Measurements from ENCODE around the gene AAMP. TPM values are rescaled to one million over a fixed set of nuclear protein-coding genes. Genes with fewer than 3 reads are reported as not detected.
"Not testable (repeated sequence)": the region's sequence is repeated elsewhere in the genome, so short reads cannot be mapped to it uniquely, and the experiment has no call there.

AAMP gene
- total and polyA plus RNA-seq, 5 donors: 44.3 to 56.6 (median 51.1) TPM

- H3K27ac ChIP-seq (ENCODE audit: low read length); H3K4me3 ChIP-seq (ENCODE audit: low read length); DNase-seq; intact Hi-C loops (cut with DNase I); H3K27me3 ChIP-seq (ENCODE audit: control insufficient read depth, insufficient read depth); H3K9me3 ChIP-seq (ENCODE audit: control insufficient read depth, low read length); ATAC-seq; H3K4me1 ChIP-seq (ENCODE audit: control insufficient read depth, insufficient read depth, low read length): not testable (repeated sequence)
- 85% methylated on average over 8 of the region's 8 CpGs for WGBS
These were observed 3.4 kb upstream of the AAMP start for GRCh38 chr2:218273214-218273907.

- H3K9me3 ChIP-seq (ENCODE audit: control insufficient read depth, low read length): no peaks in the 10 kb centered on the region
- intact Hi-C loops (cut with DNase I): no loop called here
- peak; percentile 89 to 93 (median 92) for DNase-seq
- 16% methylated on average over 18 of the region's 18 CpGs for WGBS
- no peak overlapping the region for H3K4me3 ChIP-seq (ENCODE audit: low read length)
- peak; percentile 60 to 70 for ATAC-seq
- no peak overlapping the region for H3K27ac ChIP-seq (ENCODE audit: low read length)
- H3K27me3 ChIP-seq (ENCODE audit: control insufficient read depth, insufficient read depth): no peaks in the 10 kb centered on the region
- H3K4me1 ChIP-seq (ENCODE audit: control insufficient read depth, insufficient read depth, low read length): peaks cover 6% of the 10 kb centered on the region
These were observed 2.7 kb upstream of the AAMP start for GRCh38 chr2:218272531-218273212.

GRCh38 chr2:218271865-218272530, 2.1 kb upstream of the AAMP start:
- H3K4me1 ChIP-seq (ENCODE audit: control insufficient read depth, insufficient read depth, low read length): peaks cover 6% of the 10 kb centered on the region

GRCh38 chr2:218271487-218271797, 1.5 kb upstream of the AAMP start:
- peak in 1 of 3 donors; percentile 51 for DNase-seq
- no peak for ATAC-seq
- Histone ChIP-seq H3K27ac (ENCODE audit: low read length) (no peak overlapping the region), H3K9me3 (ENCODE audit: control insufficient read depth, low read length) (no peaks in the 10 kb centered on the region), H3K4me1 (ENCODE audit: control insufficient read depth, insufficient read depth, low read length) (peaks cover 6% of the 10 kb centered on the region), H3K27me3 (ENCODE audit: control insufficient read depth, insufficient read depth) (no peaks in the 10 kb centered on the region), H3K4me3 (ENCODE audit: low read length) (peak overlapping the region; percentile 86)
- 54% methylated on average over 4 of the region's 4 CpGs for WGBS
- intact Hi-C loops (cut with DNase I): no loop called here

More at GRCh38 chr2:218271865-218272530, 2.1 kb upstream of the AAMP start:
- no peak overlapping the region for H3K4me3 ChIP-seq (ENCODE audit: low read length)
- intact Hi-C loops (cut with DNase I): no loop called here
- DNase-seq: peak in 1 of 3 donors; percentile 49
- no peaks in the 10 kb centered on the region for H3K9me3 ChIP-seq (ENCODE audit: control insufficient read depth, low read length)
- no peak for ATAC-seq
- 54% methylated on average over 5 of the region's 5 CpGs for WGBS
- H3K27me3 ChIP-seq (ENCODE audit: control insufficient read depth, insufficient read depth): no peaks in the 10 kb centered on the region
- no peak overlapping the region for H3K27ac ChIP-seq (ENCODE audit: low read length)

GRCh38 chr2:218270721-218271486, 967 bp upstream of the AAMP start:
- Histone ChIP-seq H3K9me3 (ENCODE audit: control insufficient read depth, low read length) (no peaks in the 10 kb centered on the region), H3K4me3 (ENCODE audit: low read length) (peak overlapping the region; percentile 86), H3K4me1 (ENCODE audit: control insufficient read depth, insufficient read depth, low read length) (peaks cover 6% of the 10 kb centered on the region), H3K27ac (ENCODE audit: low read length) (peak overlapping the region; percentile 61), H3K27me3 (ENCODE audit: control insufficient read depth, insufficient read depth) (no peaks in the 10 kb centered on the region)
- peak in 1 of 2 donors; percentile 0 for ATAC-seq
- intact Hi-C loops (cut with DNase I): no loop called here
- peak in 1 of 3 donors; percentile 71 for DNase-seq
- 6% methylated on average over 23 of the region's 23 CpGs for WGBS

GRCh38 chr2:218267259-218267658, 2.7 kb downstream of the AAMP start:
- no peak for ATAC-seq

GRCh38 chr2:218266316-218266979, 3.5 kb downstream of the AAMP start:
- WGBS: 93% methylated on average over 15 of the region's 15 CpGs
- Histone ChIP-seq H3K9me3 (ENCODE audit: control insufficient read depth, low read length) (no peaks in the 10 kb centered on the region), H3K27me3 (ENCODE audit: control insufficient read depth, insufficient read depth) (no peaks in the 10 kb centered on the region), H3K4me3 (ENCODE audit: low read length) (no peak overlapping the region), H3K4me1 (ENCODE audit: control insufficient read depth, insufficient read depth, low read length) (peaks cover 17% of the 10 kb centered on the region), H3K27ac (ENCODE audit: low read length) (no peak overlapping the region)
- intact Hi-C loops (cut with DNase I): no loop called here
- DNase-seq: peak in 2 of 3 donors; percentile 44
- no peak for ATAC-seq

More at GRCh38 chr2:218267259-218267658, 2.7 kb downstream of the AAMP start:
- no peak overlapping the region for H3K27ac ChIP-seq (ENCODE audit: low read length)
- H3K4me3 ChIP-seq (ENCODE audit: low read length): no peak overlapping the region
- WGBS: 97% methylated on average over 6 of the region's 6 CpGs
- H3K4me1 ChIP-seq (ENCODE audit: control insufficient read depth, insufficient read depth, low read length): peaks cover 14% of the 10 kb centered on the region
- peak in 1 of 3 donors; percentile 30 for DNase-seq
- H3K9me3 ChIP-seq (ENCODE audit: control insufficient read depth, low read length): no peaks in the 10 kb centered on the region
- H3K27me3 ChIP-seq (ENCODE audit: control insufficient read depth, insufficient read depth): no peaks in the 10 kb centered on the region
- intact Hi-C loops (cut with DNase I): no loop called here

GRCh38 chr2:218265626-218266025, 4.3 kb downstream of the AAMP start:
- H3K9me3 ChIP-seq (ENCODE audit: control insufficient read depth, low read length): no peaks in the 10 kb centered on the region
- DNase-seq (peak in 2 of 3 donors; percentile 38 to 49), ATAC-seq (no peak)
- peaks cover 17% of the 10 kb centered on the region for H3K4me1 ChIP-seq (ENCODE audit: control insufficient read depth, insufficient read depth, low read length)
- H3K4me3 ChIP-seq (ENCODE audit: low read length): no peak overlapping the region
- intact Hi-C loops (cut with DNase I): no loop called here
- no peak overlapping the region for H3K27ac ChIP-seq (ENCODE audit: low read length)
- no peaks in the 10 kb centered on the region for H3K27me3 ChIP-seq (ENCODE audit: control insufficient read depth, insufficient read depth)
- WGBS: 87% methylated on average over 8 of the region's 8 CpGs

GRCh38 chr2:218264773-218265561, 5.0 kb downstream of the AAMP start:
- 88% methylated on average over 22 of the region's 22 CpGs for WGBS
- H3K27me3 ChIP-seq (ENCODE audit: control insufficient read depth, insufficient read depth): no peaks in the 10 kb centered on the region
- H3K27ac ChIP-seq (ENCODE audit: low read length): no peak overlapping the region
- no peak for ATAC-seq
- H3K4me3 ChIP-seq (ENCODE audit: low read length): no peak overlapping the region
- intact Hi-C loops (cut with DNase I): no loop called here
- peak in 2 of 3 donors; percentile 49 to 57 for DNase-seq
- H3K9me3 ChIP-seq (ENCODE audit: control insufficient read depth, low read length): no peaks in the 10 kb centered on the region
- peaks cover 24% of the 10 kb centered on the region for H3K4me1 ChIP-seq (ENCODE audit: control insufficient read depth, insufficient read depth, low read length)
